Measurements from ENCODE around the gene IGF2BP3.

Gene IGF2BP3

GRCh38 chr7:23336086-23336485 lies 134.2 kb downstream of the IGF2BP3 start:
- H3K27me3 ChIP-seq = no peaks in the 10 kb centered on the region
- no peaks in the 10 kb centered on the region for H3K4me1 ChIP-seq (ENCODE audit: control insufficient read depth in 1 of 2, insufficient read depth in 1 of 2, low read depth in 1 of 2, low read length in 1 of 2)
- no peaks in the 10 kb centered on the region for H3K9me3 ChIP-seq
- no peak overlapping the region for H3K27ac ChIP-seq
- H3K36me3 ChIP-seq = no peaks in the 10 kb centered on the region
- no peak for TF ChIP-seq CTCF (IDR thresholded peaks at IDR 0.05)
- H3K4me3 ChIP-seq (ENCODE audit: low read depth in 1 of 2, low read length in 1 of 2) = no peak overlapping the region

- no peaks in the 10 kb centered on the region for H3K36me3 ChIP-seq
These were observed 134.7 kb downstream of the IGF2BP3 start for GRCh38 chr7:23335621-23336020.

GRCh38 chr7:23335136-23335535 lies 135.2 kb downstream of the IGF2BP3 start:
- Histone ChIP-seq H3K9me3 (no peaks in the 10 kb centered on the region), H3K36me3 (no peaks in the 10 kb centered on the region), H3K27ac (no peak overlapping the region), H3K4me3 (ENCODE audit: low read depth in 1 of 2, low read length in 1 of 2) (no peak overlapping the region), H3K4me1 (ENCODE audit: control insufficient read depth in 1 of 2, insufficient read depth in 1 of 2, low read depth in 1 of 2, low read length in 1 of 2) (no peaks in the 10 kb centered on the region), H3K27me3 (no peaks in the 10 kb centered on the region)
- TF ChIP-seq CTCF (IDR thresholded peaks at IDR 0.05) = no peak

More at GRCh38 chr7:23335621-23336020, 134.7 kb downstream of the IGF2BP3 start:
- no peak overlapping the region for H3K27ac ChIP-seq
- H3K27me3 ChIP-seq = no peaks in the 10 kb centered on the region
- TF ChIP-seq CTCF (IDR thresholded peaks at IDR 0.05) = no peak
- H3K4me1 ChIP-seq (ENCODE audit: control insufficient read depth in 1 of 2, insufficient read depth in 1 of 2, low read depth in 1 of 2, low read length in 1 of 2) = no peaks in the 10 kb centered on the region
- H3K4me3 ChIP-seq (ENCODE audit: low read depth in 1 of 2, low read length in 1 of 2) = no peak overlapping the region
- no peaks in the 10 kb centered on the region for H3K9me3 ChIP-seq

GRCh38 chr7:23334482-23335056 lies 135.7 kb downstream of the IGF2BP3 start:
- Histone ChIP-seq H3K27me3 (no peaks in the 10 kb centered on the region), H3K4me3 (ENCODE audit: low read depth in 1 of 2, low read length in 1 of 2) (no peak overlapping the region), H3K27ac (no peak overlapping the region), H3K36me3 (no peaks in the 10 kb centered on the region), H3K4me1 (ENCODE audit: control insufficient read depth in 1 of 2, insufficient read depth in 1 of 2, low read depth in 1 of 2, low read length in 1 of 2) (no peaks in the 10 kb centered on the region), H3K9me3 (no peaks in the 10 kb centered on the region)
- no peak for TF ChIP-seq CTCF (IDR thresholded peaks at IDR 0.05)

GRCh38 chr7:23333671-23334246 lies 136.5 kb downstream of the IGF2BP3 start:
- H3K9me3 ChIP-seq = no peaks in the 10 kb centered on the region
- H3K27me3 ChIP-seq = no peaks in the 10 kb centered on the region
- no peak for TF ChIP-seq CTCF (IDR thresholded peaks at IDR 0.05)
- no peaks in the 10 kb centered on the region for H3K36me3 ChIP-seq
- no peak overlapping the region for H3K27ac ChIP-seq
- no peak overlapping the region for H3K4me3 ChIP-seq (ENCODE audit: low read depth in 1 of 2, low read length in 1 of 2)
- no peaks in the 10 kb centered on the region for H3K4me1 ChIP-seq (ENCODE audit: control insufficient read depth in 1 of 2, insufficient read depth in 1 of 2, low read depth in 1 of 2, low read length in 1 of 2)

All from neutrophil (primary cell).